ENCODE results near the gene MTHFD1L. TPM values are rescaled to one million over a fixed set of nuclear protein-coding genes. Genes with fewer than 3 reads are reported as not detected.

Gene MTHFD1L
- total RNA-seq, 2 donors from 2014 or later: 4.1 to 12.2 TPM

- no peak for TF ChIP-seq CTCF (IDR thresholded peaks at IDR 0.05)
- no peaks in the 10 kb centered on the region for H3K9me3 ChIP-seq
- peak overlapping the region; percentile 42 to 52 for H3K27ac ChIP-seq
- H3K27me3 ChIP-seq: no peaks in the 10 kb centered on the region
- no peaks in the 10 kb centered on the region for H3K36me3 ChIP-seq
- H3K4me3 ChIP-seq: no peak overlapping the region
- no peak for DNase-seq (ENCODE audit: low spot score)
- peaks cover 0 to 5% of the 10 kb centered on the region in 2 donors for H3K4me1 ChIP-seq
These were observed 236.6 kb downstream of the MTHFD1L start for GRCh38 chr6:151101816-151102694.

- H3K27ac ChIP-seq: no peak overlapping the region
- no peak for TF ChIP-seq CTCF (IDR thresholded peaks at IDR 0.05)
These were observed 237.8 kb downstream of the MTHFD1L start for GRCh38 chr6:151103266-151103665.

DNA sequence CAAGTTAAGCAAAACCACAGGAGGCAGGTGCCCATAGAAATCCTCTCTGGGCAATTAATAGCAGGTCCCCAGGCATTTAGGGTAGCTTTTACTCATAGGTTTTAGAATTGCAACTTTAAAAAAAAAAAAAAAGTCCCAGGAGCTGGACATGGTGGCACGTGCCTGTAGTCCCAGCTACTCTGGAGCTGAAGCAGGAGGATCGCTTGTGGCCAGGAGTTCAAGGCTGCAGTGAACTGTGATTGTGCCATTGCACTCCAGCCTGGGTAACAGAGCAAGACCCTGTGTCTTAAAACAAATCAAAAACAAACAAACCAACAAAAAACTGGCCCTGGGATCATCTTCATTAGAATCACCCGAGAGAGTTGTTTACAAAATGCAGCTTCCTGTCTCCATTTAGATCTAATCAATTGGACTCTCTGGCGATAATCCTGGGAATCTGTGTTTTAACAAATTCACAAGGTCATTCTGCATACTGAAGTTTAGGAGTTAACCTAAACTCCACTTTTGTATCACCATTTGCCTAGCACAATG is 242.5 kb downstream of the MTHFD1L start:
- Histone ChIP-seq H3K4me3 (no peak overlapping the region), H3K9me3 (no peaks in the 10 kb centered on the region), H3K36me3 (no peaks in the 10 kb centered on the region), H3K4me1 (no peaks in the 10 kb centered on the region), H3K27me3 (no peaks in the 10 kb centered on the region), H3K27ac (no peak overlapping the region)
- TF ChIP-seq CTCF (IDR thresholded peaks at IDR 0.05): no peak
- no peak for DNase-seq (ENCODE audit: low spot score)

More at GRCh38 chr6:151103266-151103665, 237.8 kb downstream of the MTHFD1L start:
- Histone ChIP-seq H3K27me3 (no peaks in the 10 kb centered on the region), H3K36me3 (no peaks in the 10 kb centered on the region), H3K9me3 (no peaks in the 10 kb centered on the region), H3K4me1 (peaks cover 0 to 5% of the 10 kb centered on the region in 2 donors), H3K4me3 (no peak overlapping the region)
- DNase-seq (ENCODE audit: low spot score): no peak

- Histone ChIP-seq H3K4me3 (no peak overlapping the region), H3K36me3 (no peaks in the 10 kb centered on the region), H3K4me1 (no peaks in the 10 kb centered on the region), H3K27ac (no peak overlapping the region), H3K27me3 (no peaks in the 10 kb centered on the region), H3K9me3 (no peaks in the 10 kb centered on the region)
- no peak for DNase-seq (ENCODE audit: low spot score)
- no peak for TF ChIP-seq CTCF (IDR thresholded peaks at IDR 0.05)
These were observed 243.0 kb downstream of the MTHFD1L start for GRCh38 chr6:151108548-151108947.

GRCh38 chr6:151109361-151109760 is 243.9 kb downstream of the MTHFD1L start:
- TF ChIP-seq CTCF (IDR thresholded peaks at IDR 0.05): no peak
- H3K4me1 ChIP-seq: no peaks in the 10 kb centered on the region
- DNase-seq (ENCODE audit: low spot score): no peak
- no peaks in the 10 kb centered on the region for H3K36me3 ChIP-seq
- H3K27ac ChIP-seq: no peak overlapping the region
- no peak overlapping the region for H3K4me3 ChIP-seq
- H3K9me3 ChIP-seq: no peaks in the 10 kb centered on the region
- H3K27me3 ChIP-seq: no peaks in the 10 kb centered on the region

Measured in right atrium auricular region (tissue), 2 donors.